Neuronal stem cell (in vitro differentiated cells): ENCODE results near the gene ITPK1.

ENCODE experiments used
- DNase-seq: peaks from one replicate; pipeline ENCODE4 v3.0.0-alpha.2; 2013; ENCODE audit warnings: low spot score
- H2AFZ ChIP-seq: one replicate; pipeline ENCODE4 v1.6.1; 2013; ENCODE audit warnings: mild to moderate bottlenecking, low read length, inconsistent platforms
- H2AK5ac ChIP-seq: 2 replicates; pipeline ENCODE4 v1.6.1; 2013; ENCODE audit warnings: low read depth, mild to moderate bottlenecking, inconsistent platforms, low read length, moderate library complexity, mixed read lengths
- H2BK120ac ChIP-seq: 2 replicates; pipeline ENCODE4 v1.6.1; 2013; ENCODE audit warnings: low read depth, mild to moderate bottlenecking, inconsistent platforms, low read length, moderate library complexity, mixed read lengths
- H2BK12ac ChIP-seq: one replicate; pipeline ENCODE4 v1.6.1; 2013; ENCODE audit warnings: low read length, inconsistent platforms
- H2BK15ac ChIP-seq: 2 replicates; pipeline ENCODE4 v1.6.1; 2013; ENCODE audit warnings: mild to moderate bottlenecking, low read length, inconsistent platforms, mixed read lengths
- H2BK5ac ChIP-seq: one replicate; pipeline ENCODE4 v1.6.1; 2013; ENCODE audit warnings: inconsistent platforms, mild to moderate bottlenecking, low read length, moderate library complexity
- H3K14ac ChIP-seq: one replicate; pipeline ENCODE4 v1.6.1; 2013; ENCODE audit warnings: low read length, inconsistent platforms
- H3K18ac ChIP-seq: 2 replicates; pipeline ENCODE4 v1.6.1; 2013; ENCODE audit warnings: low read length, inconsistent platforms
- H3K23ac ChIP-seq: 2 replicates; pipeline ENCODE4 v1.6.1; 2013; ENCODE audit warnings: low read depth, mild to moderate bottlenecking, mixed read lengths, low read length, inconsistent platforms; ENCODE audit not compliant: poor library complexity
- H3K27ac ChIP-seq: replicated peaks from 3 replicates; pipeline ENCODE4 v1.5.1; 2013; ENCODE audit warnings: low read length, inconsistent platforms
- H3K27me3 ChIP-seq, 3 experiments: 2 replicates each; pipeline ENCODE4 v1.6.1; 2013; ENCODE audit warnings: low read length in 3 of 3, mild to moderate bottlenecking in 2 of 3, inconsistent platforms in 1 of 3, low read depth in 1 of 3, mixed read lengths in 1 of 3, moderate library complexity in 1 of 3; ENCODE audit not compliant: control insufficient read depth in 3 of 3, insufficient read depth in 3 of 3
- H3K36me3 ChIP-seq, 2 donors: replicated peaks in 1 of 2; 2 replicates each; pipeline ENCODE4 v1.6.1; 2013; ENCODE audit warnings: low read length in 2 of 2; ENCODE audit not compliant: control insufficient read depth in 2 of 2, insufficient read depth in 2 of 2
- H3K4ac ChIP-seq: 2 replicates; pipeline ENCODE4 v1.6.1; 2013; ENCODE audit warnings: inconsistent platforms, mild to moderate bottlenecking, low read length, moderate library complexity
- H3K4me1 ChIP-seq, 2 donors: 1 replicate in 1 of 2; 2 replicates in 1 of 2; pipeline ENCODE4 v1.6.1; 2013; ENCODE audit warnings: low read length in 2 of 2, low read depth in 1 of 2; ENCODE audit not compliant: control insufficient read depth in 2 of 2, insufficient read depth in 1 of 2
- H3K4me2 ChIP-seq: one replicate; pipeline ENCODE4 v1.6.1; 2013; ENCODE audit warnings: mild to moderate bottlenecking, low read length, inconsistent platforms; ENCODE audit not compliant: insufficient read depth, poor library complexity, severe bottlenecking
- H3K4me3 ChIP-seq, 2 donors: 2 replicates each; pipeline ENCODE4 v1.5.1; 2013; ENCODE audit warnings: low read length in 2 of 2, mild to moderate bottlenecking in 2 of 2, inconsistent platforms in 1 of 2, moderate library complexity in 1 of 2
- H3K79me1 ChIP-seq: one replicate; pipeline ENCODE4 v1.6.1; 2013; ENCODE audit warnings: low read depth, mild to moderate bottlenecking, inconsistent platforms, low read length, moderate library complexity
- H3K9ac ChIP-seq: one replicate; pipeline ENCODE4 v1.6.1; 2013; ENCODE audit warnings: mild to moderate bottlenecking, low read depth, low read length, inconsistent platforms; ENCODE audit not compliant: poor library complexity
- H3K9me3 ChIP-seq, 2 donors: replicated peaks in 1 of 2; 2 replicates each; pipeline versions ENCODE3 to v1.6.1; 2013; ENCODE audit warnings: low read length in 2 of 2, mild to moderate bottlenecking in 2 of 2, inconsistent platforms in 1 of 2, low read depth in 1 of 2, mixed read lengths in 1 of 2, moderate library complexity in 1 of 2; ENCODE audit not compliant: control insufficient read depth in 2 of 2, insufficient read depth in 1 of 2
- H4K8ac ChIP-seq: one replicate; pipeline ENCODE4 v1.6.1; 2013; ENCODE audit warnings: low read depth, mild to moderate bottlenecking, inconsistent platforms, low read length, moderate library complexity
- H4K91ac ChIP-seq: one replicate; pipeline ENCODE4 v1.6.1; 2013; ENCODE audit warnings: low read length, low read depth, mild to moderate bottlenecking, inconsistent platforms; ENCODE audit not compliant: poor library complexity
- WGBS, 2 donors: extraction: QIAGEN DNeasy Blood & Tissue Kit; methylation state at CpG; one replicate each; pipeline ENCODE4 v1.1.7; 2013; ENCODE audit warnings: missing lambda C conversion rate in 2 of 2, mixed read lengths in 1 of 2; ENCODE audit not compliant: insufficient read length in 2 of 2, insufficient replicate concordance in 1 of 2; ENCODE audit errors: extremely low coverage in 2 of 2; 5-methylcytosine and 5-hydroxymethylcytosine counted together

Gene ITPK1

DNA sequence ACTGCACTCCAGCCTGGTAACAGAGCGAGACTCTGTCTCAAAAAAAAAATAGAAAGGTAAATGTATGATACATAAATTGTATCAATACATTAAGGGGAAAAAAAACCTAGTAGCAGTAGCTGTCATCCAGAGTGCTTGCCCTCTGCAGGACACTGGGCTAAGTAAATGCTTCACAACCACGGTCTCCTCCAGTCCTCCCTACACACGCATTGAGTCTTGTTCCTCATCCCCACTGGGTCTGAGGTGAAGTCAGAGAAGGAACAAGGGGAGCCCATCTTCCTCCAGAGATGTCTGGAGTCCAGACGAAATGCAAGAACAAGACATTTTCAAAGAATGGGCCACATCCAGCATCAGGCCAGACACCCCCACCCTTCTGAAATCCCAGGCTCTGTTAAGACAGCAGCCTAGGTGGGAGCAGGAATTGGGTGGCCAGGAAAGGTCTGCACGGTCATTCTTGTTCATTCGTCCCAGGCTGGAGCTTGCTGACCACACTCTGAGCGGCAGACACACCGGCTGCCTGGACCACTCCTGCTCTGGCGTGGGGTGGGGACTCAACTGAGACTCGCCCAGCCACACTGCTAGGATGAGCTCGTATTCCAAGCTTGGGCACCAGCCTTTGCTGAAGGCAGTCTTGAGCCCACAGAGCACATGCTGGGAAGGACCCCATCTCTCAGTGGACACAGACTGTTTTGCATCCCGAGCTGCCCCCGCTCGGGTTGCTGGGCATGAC is 147.3 kb downstream of the ITPK1 start:
- Histone ChIP-seq H2BK5ac (no peak overlapping the region), H3K79me1 (peaks cover 2% of the 10 kb centered on the region), H3K4me2 (no peak overlapping the region), H3K4me3 (no peak overlapping the region), H3K18ac (no peak overlapping the region), H2AK5ac (no peak overlapping the region), H4K91ac (no peak overlapping the region), H3K4me1 (peaks cover under 1 to 1% of the 10 kb centered on the region in 2 donors), H3K36me3 (no peaks in the 10 kb centered on the region), H4K8ac (no peak overlapping the region), H3K9ac (no peak overlapping the region), H2BK15ac (no peak overlapping the region), H3K27me3 (no peaks in the 10 kb centered on the region), H2AFZ (no peak overlapping the region), H3K14ac (no peak overlapping the region), H3K9me3 (peaks cover 0 to 8% of the 10 kb centered on the region in 2 donors), H2BK120ac (no peak overlapping the region), H3K27ac (no peak overlapping the region), H2BK12ac (no peak overlapping the region), H3K23ac (no peak overlapping the region), H3K4ac (no peak overlapping the region)
- DNase-seq, result no peak
- WGBS, 2 donors, result no CpG with 5 or more reads among the region's 14 CpGs

GRCh38 chr14:92967346-92967926 is 148.3 kb downstream of the ITPK1 start:
- Histone ChIP-seq H3K27me3 (no peaks in the 10 kb centered on the region), H3K9me3 (peaks cover 0 to 7% of the 10 kb centered on the region in 2 donors), H3K4ac (no peak overlapping the region), H3K14ac (no peak overlapping the region), H3K36me3 (no peaks in the 10 kb centered on the region), H2BK120ac (no peak overlapping the region), H3K18ac (no peak overlapping the region), H2AK5ac (no peak overlapping the region), H3K4me1 (peaks cover 6 to 8% of the 10 kb centered on the region in 2 donors), H3K4me3 (no peak overlapping the region), H2AFZ (no peak overlapping the region), H3K9ac (no peak overlapping the region), H3K79me1 (peaks cover 2% of the 10 kb centered on the region), H3K23ac (no peak overlapping the region), H2BK15ac (no peak overlapping the region), H4K91ac (no peak overlapping the region), H2BK12ac (no peak overlapping the region), H2BK5ac (no peak overlapping the region), H3K4me2 (no peak overlapping the region), H3K27ac (no peak overlapping the region), H4K8ac (no peak overlapping the region)
- no peak for DNase-seq
- WGBS, 2 donors, result no CpG with 5 or more reads among the region's 2 CpGs

- no peak overlapping the region for H3K4me2 ChIP-seq
- H3K18ac ChIP-seq, result no peak overlapping the region
- no peak overlapping the region for H2BK15ac ChIP-seq
- no peaks in the 10 kb centered on the region for H3K79me1 ChIP-seq
- H2AFZ ChIP-seq, result no peak overlapping the region
- H3K27ac ChIP-seq, result no peak overlapping the region
- H2AK5ac ChIP-seq, result no peak overlapping the region
- no peak overlapping the region for H2BK120ac ChIP-seq
- no CpG with 5 or more reads among the region's 1 CpG for WGBS, 2 donors
- peaks cover 0 to 7% of the 10 kb centered on the region in 2 donors for H3K9me3 ChIP-seq
- no peak overlapping the region for H2BK12ac ChIP-seq
- no peak overlapping the region for H3K4me3 ChIP-seq
- no peak overlapping the region for H3K4ac ChIP-seq
- no peak overlapping the region for H4K91ac ChIP-seq
- no peak overlapping the region for H2BK5ac ChIP-seq
- no peak overlapping the region for H3K23ac ChIP-seq
- H4K8ac ChIP-seq, result no peak overlapping the region
- H3K27me3 ChIP-seq, result peaks cover 0 to 4% (median 0%) of the 10 kb centered on the region in 3 experiments
- H3K9ac ChIP-seq, result no peak overlapping the region
- no peaks in the 10 kb centered on the region for H3K36me3 ChIP-seq
- no peak overlapping the region for H3K14ac ChIP-seq
- H3K4me1 ChIP-seq, result peaks cover 8 to 9% of the 10 kb centered on the region in 2 donors
- no peak for DNase-seq
Observed at GRCh38 chr14:92965281-92965680, 150.4 kb downstream of the ITPK1 start.
